ENCODE data around the gene MED23.

MED23 gene

DNA sequence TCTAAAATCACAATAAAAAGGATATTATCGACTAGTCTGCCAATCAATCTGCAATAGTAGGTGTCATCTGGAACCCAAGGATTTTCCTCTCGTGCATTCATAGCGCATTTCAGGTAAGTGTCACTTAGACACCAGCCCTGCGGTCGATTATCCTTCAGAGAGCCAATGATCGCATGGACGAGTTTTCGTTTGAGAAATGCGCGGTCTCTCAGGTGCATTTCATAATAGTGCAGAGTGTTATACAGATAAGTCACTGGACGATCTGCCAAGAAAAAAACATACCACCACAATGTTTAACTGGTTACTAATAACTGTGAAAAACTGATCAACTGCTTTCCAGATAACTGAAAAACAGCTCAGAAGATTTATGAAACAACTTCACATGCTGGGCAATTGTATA, 34.0 kb downstream of the MED23 start:
- no peaks in the 10 kb centered on the region for H3K79me2 ChIP-seq (ENCODE audit: control insufficient read depth, insufficient read depth, low read length)
- no peak overlapping the region for H2BK120ac ChIP-seq (ENCODE audit: low read depth, low read length)
- no peaks in the 10 kb centered on the region for H3K79me1 ChIP-seq (ENCODE audit: low read length)
- H3K56ac ChIP-seq (ENCODE audit: low read length) = no peak overlapping the region
- no peak overlapping the region for H3K4ac ChIP-seq (ENCODE audit: low read depth, low read length)
- H3K23ac ChIP-seq (ENCODE audit: low read length) = no peak overlapping the region
- H2BK5ac ChIP-seq (ENCODE audit: low read length) = no peak overlapping the region
- H3K9ac ChIP-seq (ENCODE audit: low read length) = no peak overlapping the region
- H3K4me1 ChIP-seq (ENCODE audit: control insufficient read depth, low read depth, low read length) = no peaks in the 10 kb centered on the region
- DNase-seq = no peak
- H4K5ac ChIP-seq (ENCODE audit: low read length) = no peak overlapping the region
- H3K18ac ChIP-seq (ENCODE audit: low read length) = no peak overlapping the region
- no peak overlapping the region for H2BK15ac ChIP-seq (replicated peaks; ENCODE audit: low read depth)
- no peak overlapping the region for H4K8ac ChIP-seq (ENCODE audit: low read depth, low read length)
- H3K4me3 ChIP-seq (ENCODE audit: low read length) = no peak overlapping the region
- no CpG with 5 or more reads among the region's 11 CpGs for WGBS (ENCODE audit: extremely low coverage, insufficient coverage, low lambda C conversion rate)
- peaks cover 6% of the 10 kb centered on the region for H3K36me3 ChIP-seq (ENCODE audit: control insufficient read depth, insufficient read depth, low read length)
- no peak overlapping the region for H3K4me2 ChIP-seq (ENCODE audit: low read length)
- no peak overlapping the region for H3K27ac ChIP-seq (ENCODE audit: low read depth, low read length)
- H3K27me3 ChIP-seq (ENCODE audit: insufficient read depth, low read length, poor library complexity) = no peaks in the 10 kb centered on the region
- no peak overlapping the region for H2AK5ac ChIP-seq (ENCODE audit: low read length)

DNA sequence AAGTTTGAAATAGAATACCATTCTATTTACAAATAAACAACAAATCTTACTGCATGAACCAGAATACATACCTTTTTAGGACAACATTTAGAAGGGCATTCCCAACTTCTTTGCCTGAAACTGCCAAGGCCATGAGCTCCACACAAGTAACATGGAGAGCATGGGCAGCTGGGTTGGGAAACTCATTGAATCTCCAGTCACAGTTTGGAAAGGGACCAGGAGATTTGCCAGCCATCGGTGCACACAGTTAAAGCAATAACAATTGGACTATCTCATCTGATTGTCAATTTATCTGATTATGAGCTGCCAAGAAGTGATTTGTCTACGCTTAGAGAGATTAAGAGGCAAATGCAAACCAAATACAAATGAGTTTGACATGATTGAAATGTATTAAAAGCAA, 35.1 kb downstream of the MED23 start:
- no peak overlapping the region for H4K5ac ChIP-seq (ENCODE audit: low read length)
- no peak overlapping the region for H2BK120ac ChIP-seq (ENCODE audit: low read depth, low read length)
- H3K27ac ChIP-seq (ENCODE audit: low read depth, low read length) = no peak overlapping the region
- H2AK5ac ChIP-seq (ENCODE audit: low read length) = no peak overlapping the region
- no peak overlapping the region for H2BK5ac ChIP-seq (ENCODE audit: low read length)
- peaks cover 3% of the 10 kb centered on the region for H3K36me3 ChIP-seq (ENCODE audit: control insufficient read depth, insufficient read depth, low read length)
- H3K4me2 ChIP-seq (ENCODE audit: low read length) = no peak overlapping the region
- WGBS (ENCODE audit: extremely low coverage, insufficient coverage, low lambda C conversion rate) = no CpG with 5 or more reads among the region's 2 CpGs
- H3K79me1 ChIP-seq (ENCODE audit: low read length) = no peaks in the 10 kb centered on the region
- no peak overlapping the region for H4K8ac ChIP-seq (ENCODE audit: low read depth, low read length)
- DNase-seq = no peak
- no peak overlapping the region for H3K56ac ChIP-seq (ENCODE audit: low read length)
- no peak overlapping the region for H3K18ac ChIP-seq (ENCODE audit: low read length)
- no peaks in the 10 kb centered on the region for H3K27me3 ChIP-seq (ENCODE audit: insufficient read depth, low read length, poor library complexity)
- H3K4me1 ChIP-seq (ENCODE audit: control insufficient read depth, low read depth, low read length) = no peaks in the 10 kb centered on the region
- H2BK15ac ChIP-seq (replicated peaks; ENCODE audit: low read depth) = no peak overlapping the region
- H3K23ac ChIP-seq (ENCODE audit: low read length) = no peak overlapping the region
- no peak overlapping the region for H3K9ac ChIP-seq (ENCODE audit: low read length)
- H3K79me2 ChIP-seq (ENCODE audit: control insufficient read depth, insufficient read depth, low read length) = no peaks in the 10 kb centered on the region
- no peak overlapping the region for H3K4me3 ChIP-seq (ENCODE audit: low read length)
- no peak overlapping the region for H3K4ac ChIP-seq (ENCODE audit: low read depth, low read length)

DNA sequence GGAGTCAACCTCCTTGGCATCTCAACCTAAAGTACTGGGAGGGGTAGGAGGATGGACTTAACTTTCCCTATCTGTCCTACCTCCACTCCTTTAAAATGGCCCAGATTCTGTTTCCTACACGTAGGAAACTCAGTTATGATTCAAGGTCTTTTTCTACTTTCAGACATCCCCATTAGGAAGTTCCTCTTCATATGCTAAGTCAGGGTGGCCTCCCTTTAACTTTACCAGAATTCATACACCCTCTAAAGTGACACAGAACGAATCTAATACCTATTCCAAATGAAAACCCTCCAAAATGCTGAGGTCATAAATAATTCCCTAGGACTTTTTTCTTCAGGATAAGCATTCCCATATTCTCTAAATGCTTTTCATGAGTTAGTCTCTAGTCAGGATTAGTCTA, 39.4 kb downstream of the MED23 start:
- Histone ChIP-seq H3K56ac (ENCODE audit: low read length) (no peak overlapping the region), H3K4me3 (ENCODE audit: low read length) (no peak overlapping the region), H2AK5ac (ENCODE audit: low read length) (no peak overlapping the region), H2BK5ac (ENCODE audit: low read length) (no peak overlapping the region), H3K9ac (ENCODE audit: low read length) (no peak overlapping the region), H3K4ac (ENCODE audit: low read depth, low read length) (no peak overlapping the region), H3K18ac (ENCODE audit: low read length) (no peak overlapping the region), H3K4me1 (ENCODE audit: control insufficient read depth, low read depth, low read length) (no peaks in the 10 kb centered on the region), H3K79me1 (ENCODE audit: low read length) (no peaks in the 10 kb centered on the region), H3K36me3 (ENCODE audit: control insufficient read depth, insufficient read depth, low read length) (peaks cover 3% of the 10 kb centered on the region), H3K4me2 (ENCODE audit: low read length) (no peak overlapping the region), H3K23ac (ENCODE audit: low read length) (no peak overlapping the region), H3K27ac (ENCODE audit: low read depth, low read length) (no peak overlapping the region), H3K79me2 (ENCODE audit: control insufficient read depth, insufficient read depth, low read length) (no peaks in the 10 kb centered on the region), H4K8ac (ENCODE audit: low read depth, low read length) (no peak overlapping the region), H3K27me3 (ENCODE audit: insufficient read depth, low read length, poor library complexity) (no peaks in the 10 kb centered on the region), H4K5ac (ENCODE audit: low read length) (no peak overlapping the region), H2BK15ac (replicated peaks; ENCODE audit: low read depth) (no peak overlapping the region), H2BK120ac (ENCODE audit: low read depth, low read length) (no peak overlapping the region)
- no peak for DNase-seq
- no CpG with 5 or more reads among the region's 2 CpGs for WGBS (ENCODE audit: extremely low coverage, insufficient coverage, low lambda C conversion rate)

DNA sequence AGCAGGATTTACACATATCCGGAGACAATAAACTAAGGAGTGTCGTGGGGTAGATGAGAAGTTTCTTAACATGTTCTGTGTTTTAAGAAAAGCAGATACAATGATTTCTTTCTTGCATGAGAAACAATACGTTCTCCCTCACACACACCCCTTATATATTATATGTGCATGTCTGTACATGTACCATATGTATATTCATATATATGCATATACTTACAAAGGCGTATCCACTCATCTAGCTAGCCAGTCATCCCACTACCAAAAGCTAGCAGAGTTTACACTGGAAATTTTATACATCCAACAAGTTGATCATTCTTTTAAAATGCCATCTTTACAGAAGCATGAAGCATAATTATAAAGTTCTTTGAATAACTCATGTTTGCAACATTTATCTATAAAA, 40.1 kb downstream of the MED23 start:
- no peak overlapping the region for H2BK15ac ChIP-seq (replicated peaks; ENCODE audit: low read depth)
- H2AK5ac ChIP-seq (ENCODE audit: low read length) = no peak overlapping the region
- no peak overlapping the region for H2BK5ac ChIP-seq (ENCODE audit: low read length)
- no peak overlapping the region for H3K4me3 ChIP-seq (ENCODE audit: low read length)
- H3K79me1 ChIP-seq (ENCODE audit: low read length) = no peaks in the 10 kb centered on the region
- H3K9ac ChIP-seq (ENCODE audit: low read length) = no peak overlapping the region
- no peaks in the 10 kb centered on the region for H3K4me1 ChIP-seq (ENCODE audit: control insufficient read depth, low read depth, low read length)
- H3K56ac ChIP-seq (ENCODE audit: low read length) = no peak overlapping the region
- no peak overlapping the region for H4K5ac ChIP-seq (ENCODE audit: low read length)
- no peak overlapping the region for H3K27ac ChIP-seq (ENCODE audit: low read depth, low read length)
- no peak overlapping the region for H4K8ac ChIP-seq (ENCODE audit: low read depth, low read length)
- H3K27me3 ChIP-seq (ENCODE audit: insufficient read depth, low read length, poor library complexity) = no peaks in the 10 kb centered on the region
- no peak overlapping the region for H2BK120ac ChIP-seq (ENCODE audit: low read depth, low read length)
- H3K4ac ChIP-seq (ENCODE audit: low read depth, low read length) = no peak overlapping the region
- no peaks in the 10 kb centered on the region for H3K79me2 ChIP-seq (ENCODE audit: control insufficient read depth, insufficient read depth, low read length)
- H3K18ac ChIP-seq (ENCODE audit: low read length) = no peak overlapping the region
- no peak overlapping the region for H3K4me2 ChIP-seq (ENCODE audit: low read length)
- no peak overlapping the region for H3K23ac ChIP-seq (ENCODE audit: low read length)
- WGBS (ENCODE audit: extremely low coverage, insufficient coverage, low lambda C conversion rate) = no CpG with 5 or more reads among the region's 4 CpGs
- DNase-seq = no peak
- H3K36me3 ChIP-seq (ENCODE audit: control insufficient read depth, insufficient read depth, low read length) = peaks cover 3% of the 10 kb centered on the region

DNA sequence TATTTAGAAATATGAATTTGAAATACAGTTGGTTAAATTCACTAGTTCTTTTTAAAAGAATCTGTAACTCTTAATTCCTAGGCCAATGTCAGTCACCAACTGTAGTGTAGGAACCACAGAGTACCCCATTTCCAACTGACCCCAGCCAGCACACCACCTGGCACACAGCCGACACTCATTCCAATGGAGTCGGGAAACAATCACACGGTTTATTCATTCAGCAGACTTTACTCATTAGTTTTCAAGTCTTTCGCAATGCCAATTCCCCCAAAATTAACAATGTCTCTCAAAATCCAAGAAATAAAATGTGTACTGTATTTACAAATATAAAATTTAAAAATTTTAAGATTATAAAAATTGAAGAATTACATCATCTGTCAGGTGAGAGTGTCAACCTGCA, 41.5 kb downstream of the MED23 start:
- no peaks in the 10 kb centered on the region for H3K4me1 ChIP-seq (ENCODE audit: control insufficient read depth, low read depth, low read length)
- WGBS (ENCODE audit: extremely low coverage, insufficient coverage, low lambda C conversion rate) = no CpG with 5 or more reads among the region's 4 CpGs
- no peak overlapping the region for H4K5ac ChIP-seq (ENCODE audit: low read length)
- no peak overlapping the region for H2BK5ac ChIP-seq (ENCODE audit: low read length)
- no peak overlapping the region for H3K56ac ChIP-seq (ENCODE audit: low read length)
- no peak overlapping the region for H3K4me2 ChIP-seq (ENCODE audit: low read length)
- no peaks in the 10 kb centered on the region for H3K79me2 ChIP-seq (ENCODE audit: control insufficient read depth, insufficient read depth, low read length)
- H3K79me1 ChIP-seq (ENCODE audit: low read length) = no peaks in the 10 kb centered on the region
- H2BK120ac ChIP-seq (ENCODE audit: low read depth, low read length) = no peak overlapping the region
- H3K4me3 ChIP-seq (ENCODE audit: low read length) = no peak overlapping the region
- H3K27me3 ChIP-seq (ENCODE audit: insufficient read depth, low read length, poor library complexity) = no peaks in the 10 kb centered on the region
- H3K18ac ChIP-seq (ENCODE audit: low read length) = no peak overlapping the region
- no peak overlapping the region for H3K4ac ChIP-seq (ENCODE audit: low read depth, low read length)
- peaks cover 3% of the 10 kb centered on the region for H3K36me3 ChIP-seq (ENCODE audit: control insufficient read depth, insufficient read depth, low read length)
- H3K23ac ChIP-seq (ENCODE audit: low read length) = no peak overlapping the region
- H3K27ac ChIP-seq (ENCODE audit: low read depth, low read length) = no peak overlapping the region
- no peak for DNase-seq
- H4K8ac ChIP-seq (ENCODE audit: low read depth, low read length) = no peak overlapping the region
- no peak overlapping the region for H3K9ac ChIP-seq (ENCODE audit: low read length)
- H2AK5ac ChIP-seq (ENCODE audit: low read length) = no peak overlapping the region
- H2BK15ac ChIP-seq (replicated peaks; ENCODE audit: low read depth) = no peak overlapping the region

DNA sequence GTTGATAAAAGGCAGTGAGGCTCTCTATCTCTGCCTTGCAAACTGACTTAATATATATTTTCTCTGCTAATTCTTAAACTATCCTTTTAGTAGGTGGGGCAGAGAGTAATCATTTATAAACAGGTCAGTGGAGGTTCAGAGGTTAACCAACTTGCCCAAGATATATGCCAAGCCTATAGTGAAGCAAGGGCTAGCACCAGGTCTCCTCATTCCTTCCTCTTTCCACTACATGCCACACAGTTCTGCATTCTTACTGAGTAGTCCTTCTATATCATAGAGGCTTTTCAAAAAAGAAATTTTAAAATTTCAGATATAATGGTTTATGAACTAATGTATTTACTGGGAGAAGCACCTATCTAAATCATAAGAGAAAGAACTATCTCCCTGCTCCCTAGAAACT, 46.5 kb downstream of the MED23 start:
- Histone ChIP-seq H4K5ac (ENCODE audit: low read length) (no peak overlapping the region), H4K8ac (ENCODE audit: low read depth, low read length) (no peak overlapping the region), H3K18ac (ENCODE audit: low read length) (no peak overlapping the region), H2BK5ac (ENCODE audit: low read length) (no peak overlapping the region), H2BK120ac (ENCODE audit: low read depth, low read length) (no peak overlapping the region), H3K27me3 (ENCODE audit: insufficient read depth, low read length, poor library complexity) (no peaks in the 10 kb centered on the region), H3K4me1 (ENCODE audit: control insufficient read depth, low read depth, low read length) (no peaks in the 10 kb centered on the region), H3K4me3 (ENCODE audit: low read length) (no peak overlapping the region), H3K27ac (ENCODE audit: low read depth, low read length) (no peak overlapping the region), H3K23ac (ENCODE audit: low read length) (no peak overlapping the region), H3K56ac (ENCODE audit: low read length) (no peak overlapping the region), H3K4ac (ENCODE audit: low read depth, low read length) (no peak overlapping the region), H2AK5ac (ENCODE audit: low read length) (no peak overlapping the region), H2BK15ac (replicated peaks; ENCODE audit: low read depth) (no peak overlapping the region), H3K4me2 (ENCODE audit: low read length) (no peak overlapping the region), H3K36me3 (ENCODE audit: control insufficient read depth, insufficient read depth, low read length) (no peaks in the 10 kb centered on the region), H3K79me2 (ENCODE audit: control insufficient read depth, insufficient read depth, low read length) (no peaks in the 10 kb centered on the region), H3K79me1 (ENCODE audit: low read length) (no peaks in the 10 kb centered on the region), H3K9ac (ENCODE audit: low read length) (no peak overlapping the region)
- no peak for DNase-seq

All from mesendoderm (in vitro differentiated cells).